Muscle of leg (tissue), 11 donors: ENCODE results near the gene HLCS. TPM values are rescaled to one million over a fixed set of nuclear protein-coding genes. Genes with fewer than 3 reads are reported as not detected.

Source experiments
- DNase-seq: peaks from one replicate; pipeline ENCODE4 v3.0.0; 2013
- H3K27ac ChIP-seq: one replicate; pipeline ENCODE4 v1.5.1; 2013; ENCODE audit warnings: mild to moderate bottlenecking, low read length, control low read depth
- H3K27me3 ChIP-seq: one replicate; pipeline ENCODE4 v1.6.1; 2013; ENCODE audit warnings: low read length; ENCODE audit not compliant: control insufficient read depth, insufficient read depth
- H3K36me3 ChIP-seq: one replicate; pipeline ENCODE4 v1.6.1; 2013; ENCODE audit warnings: low read length; ENCODE audit not compliant: control insufficient read depth, insufficient read depth
- H3K4me1 ChIP-seq: one replicate; pipeline ENCODE4 v1.6.1; 2013; ENCODE audit warnings: low read length; ENCODE audit not compliant: control insufficient read depth, insufficient read depth
- H3K4me3 ChIP-seq: one replicate; pipeline ENCODE4 v1.5.1; 2013; ENCODE audit warnings: low read length, control low read depth
- H3K9me3 ChIP-seq: replicated peaks from 2 replicates; pipeline ENCODE4 v1.6.1; 2013; ENCODE audit warnings: low read depth, low read length; ENCODE audit not compliant: control insufficient read depth
- WGBS: methylation state at CpG from one replicate; pipeline ENCODE4 v1.1.5; 2013; ENCODE audit warnings: missing lambda C conversion rate; ENCODE audit not compliant: insufficient coverage; 5-methylcytosine and 5-hydroxymethylcytosine counted together
- polyA plus RNA-seq, 8 donors: library from polyadenylated mRNA; unstranded; fragments of 120-200 nt; gene quantifications; one replicate each; pipeline versions ENCODE4 v1.2.1 to v1.2.3, GENCODE V29; 2013; ENCODE audit warnings: inconsistent platforms in 1 of 8, low replicate concordance in 1 of 8; ENCODE audit not compliant: insufficient read length in 8 of 8, insufficient read depth in 1 of 8
- total RNA-seq: library from RNA; stranded (reverse); fragments of 120-200 nt; gene quantifications from one replicate; pipeline ENCODE4 v1.2.4, GENCODE V29; 2013

Gene HLCS
- total and polyA plus RNA-seq, 9 donors: 8.4 to 13.4 (median 12.9) TPM

GRCh38 chr21:36766511-36766910 is 200.0 kb downstream of the HLCS start:
- Histone ChIP-seq H3K4me3 (no peak overlapping the region), H3K36me3 (no peaks in the 10 kb centered on the region), H3K27me3 (no peaks in the 10 kb centered on the region), H3K4me1 (peaks cover 20% of the 10 kb centered on the region), H3K27ac (no peak overlapping the region), H3K9me3 (no peaks in the 10 kb centered on the region)
- no peak for DNase-seq
- WGBS: 91% methylated on average over 6 of the region's 6 CpGs

GRCh38 chr21:36765229-36765628 is 201.2 kb downstream of the HLCS start:
- no peak for DNase-seq
- no CpG with 5 or more reads among the region's 4 CpGs for WGBS

DNA sequence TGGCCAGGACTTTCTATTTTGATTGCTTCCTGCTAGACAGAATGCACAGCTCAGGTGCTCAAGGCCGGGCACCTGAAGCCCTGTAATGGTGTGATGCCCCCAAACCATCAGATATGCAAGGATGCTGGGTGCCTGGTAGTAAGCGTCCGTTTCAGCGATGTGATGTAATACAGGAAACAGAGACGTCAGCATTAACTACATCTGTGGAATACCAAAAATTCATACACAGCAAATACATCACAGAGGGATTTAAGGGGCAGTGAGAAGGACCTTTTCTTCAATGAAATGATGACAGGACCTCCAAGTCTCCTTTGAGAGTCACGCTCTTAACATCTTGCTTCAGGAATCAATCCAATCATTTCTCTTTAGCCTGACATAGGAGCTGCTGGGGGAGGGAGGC is 203.2 kb downstream of the HLCS start:
- Histone ChIP-seq H3K27me3 (no peaks in the 10 kb centered on the region), H3K4me1 (peaks cover 16% of the 10 kb centered on the region), H3K36me3 (peaks cover 3% of the 10 kb centered on the region), H3K9me3 (no peaks in the 10 kb centered on the region), H3K4me3 (no peak overlapping the region), H3K27ac (no peak overlapping the region)
- DNase-seq: no peak
- WGBS: 75% methylated on average over 1 of the region's 6 CpGs

More at GRCh38 chr21:36765229-36765628, 201.2 kb downstream of the HLCS start:
- Histone ChIP-seq H3K27me3 (no peaks in the 10 kb centered on the region), H3K36me3 (no peaks in the 10 kb centered on the region), H3K27ac (no peak overlapping the region), H3K4me3 (no peak overlapping the region), H3K4me1 (peaks cover 21% of the 10 kb centered on the region), H3K9me3 (no peaks in the 10 kb centered on the region)

- no peak overlapping the region for H3K27ac ChIP-seq
- H3K9me3 ChIP-seq: no peaks in the 10 kb centered on the region
- H3K36me3 ChIP-seq: peaks cover 3% of the 10 kb centered on the region
- no peaks in the 10 kb centered on the region for H3K27me3 ChIP-seq
- H3K4me3 ChIP-seq: no peak overlapping the region
- no peak for DNase-seq
- H3K4me1 ChIP-seq: peaks cover 12% of the 10 kb centered on the region
- WGBS: no CpG with 5 or more reads among the region's 9 CpGs
Measured at GRCh38 chr21:36762642-36763041, 203.8 kb downstream of the HLCS start.

DNA sequence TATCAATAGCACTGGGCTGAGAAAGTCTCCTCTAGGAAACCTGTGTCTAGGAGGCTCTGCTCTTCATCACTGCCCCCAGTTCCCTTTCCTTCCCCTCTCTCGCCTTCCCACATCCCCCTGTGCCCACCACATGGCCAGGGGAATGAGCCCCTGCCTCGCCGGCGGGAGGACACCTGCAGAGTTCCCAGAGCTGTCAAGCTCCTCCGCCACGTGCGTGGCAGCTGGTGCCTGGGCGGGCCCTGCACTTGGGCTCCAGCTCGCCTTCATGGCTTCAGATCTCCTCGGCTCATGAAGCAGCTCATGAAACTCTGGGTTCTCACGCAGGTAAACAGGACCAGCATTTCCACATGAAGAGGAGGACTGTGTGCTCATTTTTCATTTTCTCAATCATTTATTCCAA is 204.8 kb downstream of the HLCS start:
- WGBS: 80% methylated on average over 11 of the region's 11 CpGs
- H3K27ac ChIP-seq: no peak overlapping the region
- no peaks in the 10 kb centered on the region for H3K9me3 ChIP-seq
- no peaks in the 10 kb centered on the region for H3K27me3 ChIP-seq
- no peak overlapping the region for H3K4me3 ChIP-seq
- peaks cover 12% of the 10 kb centered on the region for H3K4me1 ChIP-seq
- peaks cover 3% of the 10 kb centered on the region for H3K36me3 ChIP-seq
- no peak for DNase-seq

DNA sequence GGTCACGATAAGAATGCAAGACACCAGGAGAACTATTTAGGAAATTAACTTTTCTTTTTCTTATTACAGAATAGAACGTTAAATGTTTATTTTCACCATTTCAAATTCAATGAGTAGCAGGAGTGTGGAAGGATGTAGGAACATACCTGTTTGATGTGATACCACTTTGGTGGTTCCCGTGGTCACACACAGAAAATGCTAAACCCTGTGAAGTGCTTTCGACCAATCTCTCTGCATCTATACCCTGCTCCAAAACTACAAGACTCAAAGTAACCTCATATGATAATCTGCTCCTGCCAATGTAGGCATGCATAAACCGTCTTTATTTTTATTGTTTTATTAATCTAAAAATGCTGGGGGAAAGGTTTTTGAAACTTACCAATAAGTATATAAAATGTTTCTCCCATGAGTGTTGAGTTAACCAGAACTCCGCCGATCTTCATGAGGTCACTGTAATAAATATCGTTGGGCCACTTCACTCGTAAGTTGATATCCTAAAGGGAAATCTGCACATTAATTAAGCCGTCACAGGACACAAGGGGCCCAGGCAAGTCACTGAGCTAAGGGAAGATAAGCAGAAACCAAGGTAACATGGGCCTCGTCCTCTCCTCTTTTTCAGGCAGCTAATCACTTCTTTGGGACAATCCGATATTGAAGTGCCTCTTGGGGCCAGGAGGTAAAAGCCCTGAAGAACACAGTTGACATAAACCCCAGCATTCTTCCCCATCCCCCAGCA is 207.0 kb downstream of the HLCS start:
- WGBS: 58% methylated on average over 6 of the region's 12 CpGs
- no peaks in the 10 kb centered on the region for H3K27me3 ChIP-seq
- H3K36me3 ChIP-seq: peaks cover 8% of the 10 kb centered on the region
- no peak for DNase-seq
- no peak overlapping the region for H3K4me3 ChIP-seq
- no peak overlapping the region for H3K27ac ChIP-seq
- no peaks in the 10 kb centered on the region for H3K9me3 ChIP-seq
- H3K4me1 ChIP-seq: peaks cover 12% of the 10 kb centered on the region

- Histone ChIP-seq H3K27me3 (no peaks in the 10 kb centered on the region), H3K9me3 (no peaks in the 10 kb centered on the region), H3K4me3 (no peak overlapping the region), H3K4me1 (peaks cover 12% of the 10 kb centered on the region), H3K27ac (no peak overlapping the region), H3K36me3 (peaks cover 14% of the 10 kb centered on the region)
- no CpG with 5 or more reads among the region's 6 CpGs for WGBS
- no peak for DNase-seq
Measured at GRCh38 chr21:36757196-36757595, 209.3 kb downstream of the HLCS start.

- Histone ChIP-seq H3K27ac (no peak overlapping the region), H3K9me3 (no peaks in the 10 kb centered on the region), H3K27me3 (no peaks in the 10 kb centered on the region), H3K4me1 (peaks cover 10% of the 10 kb centered on the region), H3K4me3 (no peak overlapping the region), H3K36me3 (peaks cover 14% of the 10 kb centered on the region)
- 85% methylated on average over 3 of the region's 7 CpGs for WGBS
- DNase-seq: no peak
Measured at GRCh38 chr21:36756527-36756926, 209.9 kb downstream of the HLCS start.

DNA sequence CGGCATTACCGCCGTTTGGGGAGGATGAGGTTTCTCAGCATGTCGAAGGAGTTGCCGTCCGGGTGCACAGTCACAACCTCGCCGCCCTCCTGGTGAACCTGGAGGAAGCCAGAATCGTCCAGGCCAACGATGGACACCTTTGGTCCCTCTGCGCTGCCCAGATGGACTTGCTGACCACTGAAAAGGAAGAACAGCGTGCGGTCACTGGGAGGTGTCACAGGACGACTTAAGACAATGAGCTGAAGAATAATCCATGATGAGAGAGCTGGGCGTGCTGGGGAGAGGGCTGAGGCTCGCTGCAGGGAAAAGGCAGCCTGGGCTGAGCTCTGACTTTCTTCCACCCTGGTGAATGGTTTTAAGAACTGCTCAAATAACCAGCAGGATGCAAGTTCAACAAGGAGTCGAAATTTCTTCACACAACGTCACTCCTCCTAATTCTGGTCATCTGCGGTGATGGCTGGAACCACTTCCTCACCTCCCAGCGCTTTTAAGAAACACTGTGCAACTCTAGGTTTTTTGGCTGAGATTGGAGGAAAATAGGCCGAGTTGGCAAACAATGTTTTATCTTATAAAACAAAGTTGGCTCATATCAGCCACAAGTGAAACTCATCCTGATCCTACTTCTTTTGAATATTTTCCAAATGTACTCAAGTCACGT is 212.1 kb downstream of the HLCS start:
- DNase-seq: no peak
- Histone ChIP-seq H3K36me3 (peaks cover 14% of the 10 kb centered on the region), H3K27me3 (no peaks in the 10 kb centered on the region), H3K4me1 (peaks cover 17% of the 10 kb centered on the region), H3K4me3 (no peak overlapping the region), H3K9me3 (no peaks in the 10 kb centered on the region), H3K27ac (peak overlapping the region; percentile 42)
- 65% methylated on average over 17 of the region's 22 CpGs for WGBS

DNA sequence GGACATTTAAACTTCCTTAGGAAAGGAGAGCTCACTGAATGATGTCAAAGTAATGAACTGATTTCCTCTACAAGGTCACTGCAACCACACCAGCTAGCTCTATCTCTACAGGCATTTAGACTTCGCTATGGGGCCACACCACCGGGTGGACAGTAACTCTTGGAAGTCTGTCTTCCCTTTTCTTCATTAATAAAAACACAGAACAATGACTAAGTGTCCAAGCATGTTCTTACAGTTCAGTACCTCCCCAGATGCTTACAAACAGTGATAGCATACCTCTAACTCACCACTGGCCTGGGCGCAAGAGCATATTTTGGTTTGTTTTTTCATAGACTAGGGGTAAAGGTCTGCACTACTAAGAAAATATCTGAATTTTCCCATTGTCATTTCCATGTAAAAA is 212.9 kb downstream of the HLCS start:
- H3K27ac ChIP-seq: peak overlapping the region; percentile 42
- peaks cover 18% of the 10 kb centered on the region for H3K4me1 ChIP-seq
- H3K4me3 ChIP-seq: no peak overlapping the region
- no CpG with 5 or more reads among the region's 3 CpGs for WGBS
- H3K36me3 ChIP-seq: peaks cover 14% of the 10 kb centered on the region
- H3K9me3 ChIP-seq: no peaks in the 10 kb centered on the region
- H3K27me3 ChIP-seq: no peaks in the 10 kb centered on the region
- DNase-seq: no peak
